Spleen (tissue), 11 donors: ENCODE measurements around the gene DOCK1. TPM values are rescaled to one million over a fixed set of nuclear protein-coding genes. Genes with fewer than 3 reads are reported as not detected.
A peak's percentile ranks its signal among the peaks of the same experiment; 100 is the strongest.

Experiments used
- DNase-seq: peaks from one replicate; pipeline ENCODE4 v3.0.0-alpha.2; 2020
- H3K27ac ChIP-seq, 8 donors: fragments of 200-600 bp; sonication (generic) in 7 of 8; 1 replicate in 4 of 8; 2 replicates in 4 of 8; pipeline versions ENCODE4 v1.5.0 to v1.8.0; 2016 to 2021; ENCODE audit warnings: inconsistent platforms in 4 of 8, mild to moderate bottlenecking in 4 of 8, moderate library complexity in 1 of 8
- H3K27me3 ChIP-seq, 7 donors: fragments of 200-600 bp; sonication (generic) in 6 of 7; replicated peaks in 1 of 7; 1 replicate in 4 of 7; 2 replicates in 3 of 7; pipeline versions ENCODE4 v1.5.0 to v1.8.0; 2016 to 2021; ENCODE audit warnings: inconsistent platforms in 3 of 7, mild to moderate bottlenecking in 1 of 7
- H3K36me3 ChIP-seq, 6 donors: fragments of 200-600 bp; sonication (generic) in 5 of 6; 1 replicate in 4 of 6; 2 replicates in 2 of 6; pipeline versions ENCODE4 v1.5.0 to v1.8.0; 2016 to 2021; ENCODE audit warnings: inconsistent platforms in 2 of 6
- H3K4me1 ChIP-seq, 6 donors: fragments of 200-600 bp; sonication (generic) in 5 of 6; 1 replicate in 3 of 6; 2 replicates in 3 of 6; pipeline versions ENCODE4 v1.5.0 to v1.8.0; 2016 to 2021; ENCODE audit warnings: inconsistent platforms in 3 of 6
- H3K4me3 ChIP-seq, 8 donors: fragments of 200-600 bp; sonication (generic) in 7 of 8; 1 replicate in 4 of 8; 2 replicates in 4 of 8; pipeline versions ENCODE4 v1.5.0 to v1.8.0; 2016 to 2021; ENCODE audit warnings: inconsistent platforms in 4 of 8, mild to moderate bottlenecking in 4 of 8, moderate library complexity in 2 of 8
- H3K9me3 ChIP-seq, 8 donors: fragments of 200-600 bp; sonication (generic) in 7 of 8; 1 replicate in 4 of 8; 2 replicates in 4 of 8; pipeline versions ENCODE4 v1.5.0 to v1.8.0; 2016 to 2021; ENCODE audit warnings: inconsistent platforms in 4 of 8
- POLR2A ChIP-seq, 3 donors: fragments of 450-650 bp; IDR thresholded peaks; one replicate each; pipeline ENCODE4 v1.5.1; 2017; ENCODE audit warnings: antibody characterized with exemption in 3 of 3, mild to moderate bottlenecking in 1 of 3
- POLR2AphosphoS5 ChIP-seq, 3 donors: sonication (generic); formaldehyde crosslinking; IDR thresholded peaks; one replicate each; pipeline ENCODE4 v1.5.1; 2017; ENCODE audit warnings: antibody characterized with exemption in 3 of 3
- WGBS, 5 donors: extraction: QIAGEN DNeasy Blood & Tissue Kit in 3 of 5; methylation state at CpG; one replicate each; pipeline versions ENCODE4 v1.1.5 to v1.1.7; 2013 to 2018; 5-methylcytosine and 5-hydroxymethylcytosine counted together
- intact Hi-C: fragments of 100-400 bp; cut with DNase I; formaldehyde crosslinking; loops from one replicate; pipeline ENCODE4 v1.15.0; 2023; ENCODE audit warnings: low total_unique reads
- polyA plus RNA-seq, 3 donors: library from polyadenylated mRNA; stranded (reverse); fragments of 200-250 nt; gene quantifications; one replicate each; pipeline ENCODE4 v1.2.1, GENCODE V29; 2013
- total RNA-seq, 7 donors: library from RNA; depleted of rRNA in 3 of 7; stranded (reverse); fragments of >200 nt in 3 of 7; fragmentation: NEBNext Ultra II Directional in 4 of 7; extraction: Animal tissue kit (Norgen Biotek cat#: 25700) in 4 of 7; gene quantifications; one replicate each; pipeline versions ENCODE4 v1.1.0 to v1.2.1, GENCODE V29; 2016 to 2021
- TF ChIP-seq, protein P1 (sequence below), 11 experiments: fragments of 200-600 bp in 7 of 11; fragments of 450-650 bp in 4 of 11; sonication (generic) in 4 of 11; IDR thresholded peaks in 8 of 11; conservative IDR thresholded peaks in 3 of 11; 1 replicate in 7 of 11; 2 replicates in 4 of 11; pipeline versions ENCODE4 v1.4.0 to v1.8.0; 2016 to 2021; ENCODE audit warnings: antibody characterized with exemption in 11 of 11, inconsistent platforms in 4 of 11, mild to moderate bottlenecking in 1 of 11
- donor health status: healthy with polysubstance abuse.
- donor health status: DM: no; HTN: no; CAD: no; lungs with moderate emphysema.
- donor health status: DM: no; HTN: no; CAD: no.
- donor health status: Bipolar disorder and iron deficiency.
- donor health status: healthy.
- donor health status: DM: no; HTN: no; CAD: no.
- donor health status: DM: yes; HTN: yes; CAD: no.

DOCK1 gene
- total and polyA plus RNA-seq, 10 donors: 2.2 to 40.5 (median 25.1) TPM

DNA sequence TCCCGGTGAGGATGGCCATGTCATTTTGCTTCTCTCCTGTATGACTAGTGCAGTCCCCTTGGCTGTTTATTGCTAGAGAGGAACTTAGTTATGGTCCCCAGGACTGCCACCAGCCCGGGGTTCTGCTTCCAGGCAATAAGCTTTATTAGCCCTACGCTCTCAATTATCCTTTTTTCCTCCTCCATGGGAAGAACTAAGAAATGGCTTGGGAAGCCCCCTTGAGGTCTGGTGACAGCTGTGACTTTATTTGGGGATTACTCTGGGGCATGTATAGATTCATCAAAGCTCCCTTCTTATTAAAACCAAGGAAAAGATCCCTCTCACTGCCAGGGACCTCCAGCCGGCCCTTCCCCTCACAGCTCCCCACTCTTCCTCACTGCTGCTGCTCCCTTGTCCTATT is 446.3 kb downstream of the DOCK1 start:
- no peak overlapping the region for H3K4me3 ChIP-seq
- H3K36me3 ChIP-seq: peaks cover 0 to 7% (median 0%) of the 10 kb centered on the region in 6 donors
- DNase-seq: no peak
- H3K27ac ChIP-seq: no peak overlapping the region
- H3K4me1 ChIP-seq: peaks cover 0 to 7% (median 0%) of the 10 kb centered on the region in 6 donors
- TF ChIP-seq POLR2AphosphoS5 (IDR thresholded peaks at IDR 0.05): no peak
- TF ChIP-seq POLR2A (IDR thresholded peaks at IDR 0.05): no peak
- TF ChIP-seq, protein P1, sequence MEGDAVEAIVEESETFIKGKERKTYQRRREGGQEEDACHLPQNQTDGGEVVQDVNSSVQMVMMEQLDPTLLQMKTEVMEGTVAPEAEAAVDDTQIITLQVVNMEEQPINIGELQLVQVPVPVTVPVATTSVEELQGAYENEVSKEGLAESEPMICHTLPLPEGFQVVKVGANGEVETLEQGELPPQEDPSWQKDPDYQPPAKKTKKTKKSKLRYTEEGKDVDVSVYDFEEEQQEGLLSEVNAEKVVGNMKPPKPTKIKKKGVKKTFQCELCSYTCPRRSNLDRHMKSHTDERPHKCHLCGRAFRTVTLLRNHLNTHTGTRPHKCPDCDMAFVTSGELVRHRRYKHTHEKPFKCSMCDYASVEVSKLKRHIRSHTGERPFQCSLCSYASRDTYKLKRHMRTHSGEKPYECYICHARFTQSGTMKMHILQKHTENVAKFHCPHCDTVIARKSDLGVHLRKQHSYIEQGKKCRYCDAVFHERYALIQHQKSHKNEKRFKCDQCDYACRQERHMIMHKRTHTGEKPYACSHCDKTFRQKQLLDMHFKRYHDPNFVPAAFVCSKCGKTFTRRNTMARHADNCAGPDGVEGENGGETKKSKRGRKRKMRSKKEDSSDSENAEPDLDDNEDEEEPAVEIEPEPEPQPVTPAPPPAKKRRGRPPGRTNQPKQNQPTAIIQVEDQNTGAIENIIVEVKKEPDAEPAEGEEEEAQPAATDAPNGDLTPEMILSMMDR (IDR thresholded peaks at IDR 0.05 in 8 of 11, conservative IDR thresholded peaks at IDR 0.05 in 3 of 11): no peak
- intact Hi-C loops: no loop called here
- no peaks in the 10 kb centered on the region for H3K9me3 ChIP-seq
- H3K27me3 ChIP-seq: no peaks in the 10 kb centered on the region
- 77 to 91% (median 84%) methylated on average over 4 of the region's 4 CpGs for WGBS, 5 donors

DNA sequence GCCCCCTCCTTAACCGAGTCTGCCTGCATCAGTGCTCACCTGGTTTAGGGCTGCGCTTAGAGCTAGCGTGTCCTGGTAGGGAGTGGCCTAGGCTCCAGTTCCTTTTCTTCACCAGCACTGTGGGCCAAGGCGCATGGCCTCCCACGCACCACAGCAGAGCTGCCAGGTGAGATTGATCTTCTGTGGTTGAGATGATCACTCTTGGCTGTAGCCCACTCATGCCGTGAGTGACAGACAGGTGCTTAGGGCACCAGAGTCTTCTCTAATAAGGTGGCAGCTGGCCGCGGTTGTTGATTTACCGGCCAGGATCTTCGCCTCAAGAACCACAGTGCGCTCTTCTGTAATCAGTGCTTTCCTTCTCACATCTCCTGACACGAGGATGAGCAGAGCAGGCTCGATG is 448.3 kb downstream of the DOCK1 start:
- intact Hi-C loops: no loop called here
- peaks cover 0 to 7% (median 0%) of the 10 kb centered on the region in 6 donors for H3K36me3 ChIP-seq
- H3K9me3 ChIP-seq: no peaks in the 10 kb centered on the region
- DNase-seq: no peak
- no peak overlapping the region for H3K4me3 ChIP-seq
- H3K27me3 ChIP-seq: no peaks in the 10 kb centered on the region
- no peak overlapping the region for H3K27ac ChIP-seq
- peaks cover 0 to 7% (median 0%) of the 10 kb centered on the region in 6 donors for H3K4me1 ChIP-seq
- 67 to 85% (median 84%) methylated on average over 10 to 13 of the region's 13 CpGs for WGBS, 5 donors
- TF ChIP-seq, protein P1 (IDR thresholded peaks at IDR 0.05 in 8 of 11, conservative IDR thresholded peaks at IDR 0.05 in 3 of 11): no peak
- TF ChIP-seq POLR2A (IDR thresholded peaks at IDR 0.05) (no peak), POLR2AphosphoS5 (IDR thresholded peaks at IDR 0.05) (no peak)

DNA sequence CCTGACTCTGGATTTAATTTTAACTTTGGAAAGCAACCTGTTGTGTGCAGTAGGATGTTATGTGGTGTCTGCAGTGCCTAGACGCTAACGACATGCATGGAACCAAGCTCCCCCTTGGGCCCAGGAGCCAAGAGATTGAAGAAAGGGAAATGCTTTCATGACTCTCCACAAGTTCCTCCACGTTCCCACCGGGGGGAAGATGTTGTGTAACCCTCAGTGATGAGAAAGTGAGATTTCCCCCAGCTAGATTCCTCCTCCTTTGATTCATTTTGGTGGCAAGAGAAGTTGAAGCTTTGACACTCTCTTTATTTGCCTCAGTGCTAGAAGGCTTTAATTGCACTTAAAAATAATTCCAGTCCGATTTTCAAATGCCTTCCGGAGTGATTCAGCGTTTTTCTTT is 449.0 kb downstream of the DOCK1 start:
- intact Hi-C loops: no loop called here
- Histone ChIP-seq H3K4me1 (peaks cover 0 to 7% (median 0%) of the 10 kb centered on the region in 6 donors), H3K4me3 (no peak overlapping the region), H3K9me3 (no peaks in the 10 kb centered on the region), H3K27me3 (no peaks in the 10 kb centered on the region), H3K36me3 (peaks cover 0 to 7% (median 0%) of the 10 kb centered on the region in 6 donors), H3K27ac (no peak overlapping the region)
- DNase-seq: no peak
- 53 to 72% (median 65%) methylated on average over 7 of the region's 7 CpGs for WGBS, 5 donors
- no peak for TF ChIP-seq POLR2A (IDR thresholded peaks at IDR 0.05)
- TF ChIP-seq, protein P1 (IDR thresholded peaks at IDR 0.05 in 8 of 11, conservative IDR thresholded peaks at IDR 0.05 in 3 of 11): no peak
- TF ChIP-seq POLR2AphosphoS5 (IDR thresholded peaks at IDR 0.05): no peak

DNA sequence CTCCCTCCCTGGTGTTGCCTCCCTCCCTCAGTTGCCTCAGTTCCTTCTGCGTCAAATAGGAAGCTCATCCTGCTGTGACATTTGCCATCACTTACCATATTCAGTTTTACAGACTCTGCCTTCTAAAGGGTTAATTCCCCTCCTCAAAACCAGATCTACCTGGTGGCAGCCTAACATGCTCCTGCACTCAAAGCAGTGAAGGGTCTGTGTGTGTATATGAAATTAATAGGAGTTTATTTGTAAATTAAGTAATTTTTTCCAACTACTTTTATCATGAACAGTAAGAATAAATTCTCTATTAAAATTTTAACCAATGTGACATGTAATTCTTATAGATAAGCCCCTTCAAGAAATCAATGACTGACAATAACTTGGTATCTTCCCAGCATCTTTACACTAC is 449.8 kb downstream of the DOCK1 start:
- H3K4me3 ChIP-seq: no peak overlapping the region
- TF ChIP-seq POLR2A (IDR thresholded peaks at IDR 0.05) (no peak), POLR2AphosphoS5 (IDR thresholded peaks at IDR 0.05) (no peak)
- TF ChIP-seq, protein P1 (IDR thresholded peaks at IDR 0.05 in 8 of 11, conservative IDR thresholded peaks at IDR 0.05 in 3 of 11): peak in 1 of 11 experiments; percentile 28
- peaks cover 0 to 7% (median 0%) of the 10 kb centered on the region in 6 donors for H3K36me3 ChIP-seq
- peaks cover 0 to 7% (median 0%) of the 10 kb centered on the region in 6 donors for H3K4me1 ChIP-seq
- no peak overlapping the region for H3K27ac ChIP-seq
- no peak for DNase-seq
- 63 to 94% (median 78%) methylated on average over 1 of the region's 1 CpG for WGBS, 5 donors
- intact Hi-C loops: no loop called here
- no peaks in the 10 kb centered on the region for H3K27me3 ChIP-seq
- no peaks in the 10 kb centered on the region for H3K9me3 ChIP-seq
